ENCODE results near the gene CADM4. TPM values are rescaled to one million over a fixed set of nuclear protein-coding genes. Genes with fewer than 3 reads are reported as not detected.

The CADM4 gene
- total RNA-seq, 1 experiment from 2014 or later: 28.7 TPM

DNA sequence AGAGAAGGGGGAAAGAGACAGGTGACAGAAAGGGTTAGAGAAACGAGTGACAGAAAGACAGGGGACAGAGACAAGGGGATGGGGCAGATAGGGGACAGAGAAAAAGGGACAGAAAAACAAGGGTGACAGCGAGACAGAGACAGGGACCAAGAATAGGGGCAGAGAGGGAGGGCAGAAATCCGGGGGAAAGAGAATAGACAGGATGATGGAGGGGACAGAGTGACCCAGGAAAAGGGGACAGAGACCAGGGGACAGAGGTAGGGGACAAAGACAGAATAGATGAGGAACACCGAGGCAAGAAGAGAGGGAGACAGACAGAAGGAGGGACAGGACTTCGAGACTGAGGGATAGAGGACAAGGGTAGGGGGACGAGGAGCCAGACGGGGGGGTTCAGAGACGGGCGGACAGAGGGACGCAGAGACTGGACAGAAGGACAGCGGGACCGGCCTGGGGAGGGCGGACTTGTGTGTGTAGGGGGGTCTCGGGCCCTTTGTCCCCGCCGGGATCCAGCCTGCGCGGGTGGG is 593 bp downstream of the CADM4 start:
- Histone ChIP-seq H3K9me2 (ENCODE audit: insufficient read depth) (no peaks in the 10 kb centered on the region), H3K36me3 (ENCODE audit: control insufficient read depth in 1 of 2, insufficient read depth in 2 of 2, low read length in 2 of 2) (no peaks in the 10 kb centered on the region), H3K27ac (ENCODE audit: low read depth, low read length) (no peak overlapping the region; the same call in 1 of the 2 replicates), H3K79me2 (ENCODE audit: insufficient read depth, low read length) (no peaks in the 10 kb centered on the region), H3K4me2 (ENCODE audit: low read length) (peak overlapping the region; percentile 84), H3K9me3 (ENCODE audit: control insufficient read depth in 1 of 2, insufficient read depth in 1 of 2, low read depth in 1 of 2, low read length in 2 of 2) (no peaks in the 10 kb centered on the region), H3K9ac (ENCODE audit: low read length) (peak overlapping the region; percentile 53), H3K27me3 (ENCODE audit: insufficient read depth, low read length) (peaks cover 7% of the 10 kb centered on the region; the same call in 1 of the 2 replicates), H2AFZ (ENCODE audit: low read depth, low read length, poor library complexity, severe bottlenecking) (no peak overlapping the region), H3K4me3 (replicated peaks in 1 of 2; ENCODE audit: low read depth in 1 of 2, low read length in 2 of 2) (peak overlapping the region; percentile 49 to 62), H4K20me1 (ENCODE audit: insufficient read depth) (no peaks in the 10 kb centered on the region), H3K4me1 (ENCODE audit: control insufficient read depth in 1 of 2, insufficient read depth in 2 of 2, low read length in 2 of 2) (peaks cover 14 to 35% of the 10 kb centered on the region in 2 experiments)
- TF ChIP-seq FOSL1 (IDR thresholded peaks at IDR 0.05; ENCODE audit: low read depth) (no peak), POLR2A (IDR thresholded peaks at IDR 0.05; ENCODE audit: borderline replicate concordance, extremely low read depth, insufficient read depth, insufficient read length) (no peak), EZH2phosphoT487 (IDR thresholded peaks at IDR 0.05; ENCODE audit: borderline replicate concordance) (no peak), ATF3 (IDR thresholded peaks at IDR 0.05) (no peak), ELF1 (IDR thresholded peaks at IDR 0.05; ENCODE audit: borderline replicate concordance, low read depth) (no peak), CBX3 (IDR thresholded peaks at IDR 0.05; ENCODE audit: low read depth) (no peak), ZFX (IDR thresholded peaks at IDR 0.05) (no peak), POLR2AphosphoS5 (IDR thresholded peaks at IDR 0.05; ENCODE audit: low read depth, low read length) (no peak), CEBPB (IDR thresholded peaks at IDR 0.05; ENCODE audit: low read depth) (no peak), SRF (IDR thresholded peaks at IDR 0.05; ENCODE audit: low read depth) (no peak)
- ChIA-PET POLR2A (no interaction called here), CTCF (no interaction called here), RAD21 (ENCODE audit: low non-redundant PET in 1 of 2, low total read pairs in 2 of 2, uncharacterized antibody in 2 of 2, unreplicated experiment in 2 of 2) (no interaction called here)
- intact Hi-C loops (cut with micrococcal nuclease): no loop called here
- BruUV-seq (replicated peaks): no TSS peak
- DNase-seq (ENCODE audit: low read depth, low spot score) (no peak), ATAC-seq (peak; percentile 21; the same call in 1 of the 2 replicates)

- H3K4me1 ChIP-seq (ENCODE audit: control insufficient read depth in 1 of 2, insufficient read depth in 2 of 2, low read length in 2 of 2): peaks cover 14 to 35% of the 10 kb centered on the region in 2 experiments
- H3K9me2 ChIP-seq (ENCODE audit: insufficient read depth): no peaks in the 10 kb centered on the region
- DNase-seq (ENCODE audit: low read depth, low spot score): no peak
- intact Hi-C loops (cut with micrococcal nuclease): no loop called here
- ATAC-seq: no peak
- H3K4me2 ChIP-seq (ENCODE audit: low read length): peak overlapping the region; percentile 84
- no peak overlapping the region for H2AFZ ChIP-seq (ENCODE audit: low read depth, low read length, poor library complexity, severe bottlenecking)
- H3K9me3 ChIP-seq (ENCODE audit: control insufficient read depth in 1 of 2, insufficient read depth in 1 of 2, low read depth in 1 of 2, low read length in 2 of 2): no peaks in the 10 kb centered on the region
- peaks cover 7% of the 10 kb centered on the region; the same call in 1 of the 2 replicates for H3K27me3 ChIP-seq (ENCODE audit: insufficient read depth, low read length)
- ChIA-PET CTCF (interaction anchor here (0.6 kb wide), 1 partner anchor 44 kb away, joined by 3 read pairs; no protein-coding TSS in a partner anchor), RAD21 (ENCODE audit: low non-redundant PET in 1 of 2, low total read pairs in 2 of 2, uncharacterized antibody in 2 of 2, unreplicated experiment in 2 of 2) (no interaction called here), POLR2A (no interaction called here)
- TF ChIP-seq EZH2phosphoT487 (IDR thresholded peaks at IDR 0.05; ENCODE audit: borderline replicate concordance) (no peak), ATF3 (IDR thresholded peaks at IDR 0.05) (no peak), EZH2 (IDR thresholded peaks at IDR 0.05) (no peak), SP1 (IDR thresholded peaks at IDR 0.05; ENCODE audit: low read depth) (no peak), POLR2AphosphoS5 (IDR thresholded peaks at IDR 0.05; ENCODE audit: low read depth, low read length) (no peak), ZBTB33 (IDR thresholded peaks at IDR 0.05; ENCODE audit: extremely low read depth, insufficient replicate concordance, low read length) (no peak), SRF (IDR thresholded peaks at IDR 0.05; ENCODE audit: low read depth) (no peak), TCF7L2 (IDR thresholded peaks at IDR 0.05; ENCODE audit: borderline replicate concordance, extremely low read depth, insufficient read depth, insufficient read length) (no peak), POLR2A (IDR thresholded peaks at IDR 0.05; ENCODE audit: borderline replicate concordance, extremely low read depth, insufficient read depth, insufficient read length) (no peak)
- no peaks in the 10 kb centered on the region for H3K36me3 ChIP-seq (ENCODE audit: control insufficient read depth in 1 of 2, insufficient read depth in 2 of 2, low read length in 2 of 2)
- peak overlapping the region; percentile 53 for H3K9ac ChIP-seq (ENCODE audit: low read length)
- no peaks in the 10 kb centered on the region for H3K79me2 ChIP-seq (ENCODE audit: insufficient read depth, low read length)
- H3K4me3 ChIP-seq (replicated peaks in 1 of 2; ENCODE audit: low read depth in 1 of 2, low read length in 2 of 2): peak overlapping the region; percentile 49 to 62
- no peak overlapping the region for H3K27ac ChIP-seq (ENCODE audit: low read depth, low read length)
- H4K20me1 ChIP-seq (ENCODE audit: insufficient read depth): no peaks in the 10 kb centered on the region
- TSS peak; percentile 78 for BruUV-seq (replicated peaks)
These were observed 1.2 kb downstream of the CADM4 start for GRCh38 chr19:43638214-43638994.
